Stimulated activated CD4-positive, alpha-beta T cell treated with anti-CD3 and anti-CD28 coated beads, Interleukin-1b, Interleukin-23, amount 100 ng/mL, for 4 hours (primary cell): ENCODE data around the gene SSTR1.
"Not testable (repeated sequence)": the region's sequence is repeated elsewhere in the genome, so short reads cannot be mapped to it uniquely, and the experiment has no call there.

Experiments used
- DNase-seq, 2 donors: peaks; one replicate each; pipeline ENCODE4 v3.0.0-alpha.2; 2020; ENCODE audit warnings: low read depth in 2 of 2

Gene SSTR1, protein sequence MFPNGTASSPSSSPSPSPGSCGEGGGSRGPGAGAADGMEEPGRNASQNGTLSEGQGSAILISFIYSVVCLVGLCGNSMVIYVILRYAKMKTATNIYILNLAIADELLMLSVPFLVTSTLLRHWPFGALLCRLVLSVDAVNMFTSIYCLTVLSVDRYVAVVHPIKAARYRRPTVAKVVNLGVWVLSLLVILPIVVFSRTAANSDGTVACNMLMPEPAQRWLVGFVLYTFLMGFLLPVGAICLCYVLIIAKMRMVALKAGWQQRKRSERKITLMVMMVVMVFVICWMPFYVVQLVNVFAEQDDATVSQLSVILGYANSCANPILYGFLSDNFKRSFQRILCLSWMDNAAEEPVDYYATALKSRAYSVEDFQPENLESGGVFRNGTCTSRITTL

DNA sequence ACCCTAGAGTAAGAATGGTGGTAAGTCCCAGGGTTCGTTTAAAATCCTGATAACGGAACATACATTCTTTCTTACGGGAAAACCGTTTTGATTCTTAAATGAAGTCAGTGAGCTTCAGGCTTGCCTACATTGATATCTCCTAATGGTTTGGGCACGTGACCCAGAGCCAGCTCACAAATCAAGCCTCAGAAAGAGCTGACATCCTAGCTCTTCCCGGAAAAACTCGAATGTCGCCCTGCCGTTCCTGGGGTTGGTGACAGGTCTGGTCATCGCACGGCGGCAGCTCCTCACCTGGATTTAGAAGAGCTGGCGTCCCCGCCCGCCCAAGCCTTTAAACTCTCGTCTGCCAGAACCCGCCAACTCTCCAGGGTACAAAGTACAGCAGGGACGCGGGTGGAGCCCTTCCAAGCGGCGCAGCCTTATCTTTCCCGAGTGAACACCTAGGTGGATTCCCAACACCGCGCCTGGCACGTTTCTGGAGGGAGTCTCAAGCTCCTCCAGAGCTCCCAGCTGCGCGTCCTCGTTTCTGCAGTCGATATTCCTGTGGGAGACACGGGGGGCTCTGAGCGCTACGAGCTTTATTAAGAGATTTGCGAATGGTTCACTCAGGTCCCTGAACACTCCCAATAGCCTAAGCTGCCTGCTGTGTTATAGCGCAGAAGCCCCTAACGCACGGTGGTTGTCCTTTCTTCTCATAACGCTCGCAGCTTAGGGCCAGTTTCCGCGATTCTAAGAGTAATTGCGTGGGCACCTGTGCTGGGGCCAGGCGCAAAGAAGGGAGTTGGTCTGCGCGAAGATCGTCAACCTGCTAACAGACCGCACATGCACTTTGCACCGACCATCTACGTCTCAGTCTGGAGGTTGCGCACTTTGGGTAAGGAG, at the start of gene SSTR1:
Gene SSTR1 (plus strand): TSS at position 169 of the 882 bp plus-strand sequence. CDS start 1,486 bp downstream, outside the sequence.
- DNase-seq = no peak

DNA sequence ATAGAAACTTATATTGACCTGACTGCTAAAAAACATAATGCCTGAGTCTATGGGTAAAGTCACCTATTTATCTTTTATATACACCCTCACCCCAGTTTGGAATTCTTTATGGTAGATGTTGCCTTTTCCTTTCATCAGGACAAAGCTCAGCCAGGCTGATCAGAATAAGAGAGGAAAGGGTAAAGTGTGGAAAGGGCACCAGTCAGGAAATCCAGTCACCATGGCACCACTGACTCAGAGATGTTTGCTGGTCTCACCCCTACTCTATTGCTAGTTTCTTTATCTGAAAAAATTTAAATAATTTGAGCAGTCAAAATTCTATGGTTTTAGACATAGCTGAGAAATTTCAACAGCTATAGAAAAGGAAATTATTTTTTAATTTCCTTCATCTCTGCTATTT, 49.2 kb upstream of the SSTR1 start:
- DNase-seq = no peak

DNA sequence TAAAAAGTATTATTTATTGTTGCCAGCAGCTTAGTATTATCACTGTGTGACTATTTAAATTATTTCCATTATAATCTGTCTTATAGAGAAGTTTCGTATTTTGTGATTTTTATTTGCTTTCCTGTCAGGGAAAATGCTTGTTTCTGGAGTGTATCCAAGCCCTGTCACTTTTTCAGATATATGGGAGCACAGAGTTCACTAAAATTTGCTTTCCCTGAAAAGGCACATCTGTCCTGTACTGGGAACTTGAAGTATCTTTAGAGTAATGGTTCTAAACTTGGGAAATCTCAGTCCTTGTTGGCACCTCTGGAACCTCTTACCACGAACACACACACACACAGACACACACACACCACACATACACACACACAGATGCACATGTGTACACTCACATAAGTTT, 39.3 kb upstream of the SSTR1 start:
- DNase-seq = no peak

DNA sequence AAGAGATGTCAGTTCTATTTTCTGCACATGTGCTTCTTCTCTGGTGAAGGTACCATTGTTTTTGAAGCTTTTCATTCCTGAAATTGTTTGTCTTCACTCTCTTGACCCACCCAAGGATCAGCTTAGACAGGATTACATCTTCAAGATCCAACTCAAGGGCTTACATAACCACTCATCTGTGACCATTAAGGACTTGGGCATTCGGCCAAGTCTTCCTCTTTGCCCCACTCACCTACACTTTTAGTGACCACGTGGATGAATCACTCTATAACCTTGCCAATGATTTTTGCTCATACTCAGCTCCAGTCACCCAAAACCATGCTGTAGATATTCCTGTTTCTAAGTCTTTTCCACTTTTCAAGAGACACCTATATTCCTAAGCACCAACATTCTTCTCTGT, 36.5 kb upstream of the SSTR1 start:
- no peak for DNase-seq

DNA sequence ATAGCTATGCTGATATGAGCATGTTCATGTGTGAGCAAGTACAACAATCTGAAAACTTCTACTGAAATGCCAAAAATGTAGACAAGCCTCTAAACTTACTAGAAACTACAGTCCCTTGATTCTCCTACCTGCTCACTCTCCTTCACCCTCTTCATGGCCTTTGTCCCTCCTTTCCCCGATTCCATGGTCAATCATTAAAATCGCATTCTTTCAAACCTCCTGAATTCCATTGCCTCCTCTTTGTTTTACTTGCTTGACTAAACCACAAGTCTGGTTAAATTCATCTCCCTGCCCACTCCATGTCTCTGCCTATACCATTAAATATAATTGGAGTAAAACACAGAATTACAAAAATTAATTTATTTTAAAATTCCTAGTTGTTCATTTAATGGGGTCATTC, 33.0 kb upstream of the SSTR1 start:
- DNase-seq = no peak

DNA sequence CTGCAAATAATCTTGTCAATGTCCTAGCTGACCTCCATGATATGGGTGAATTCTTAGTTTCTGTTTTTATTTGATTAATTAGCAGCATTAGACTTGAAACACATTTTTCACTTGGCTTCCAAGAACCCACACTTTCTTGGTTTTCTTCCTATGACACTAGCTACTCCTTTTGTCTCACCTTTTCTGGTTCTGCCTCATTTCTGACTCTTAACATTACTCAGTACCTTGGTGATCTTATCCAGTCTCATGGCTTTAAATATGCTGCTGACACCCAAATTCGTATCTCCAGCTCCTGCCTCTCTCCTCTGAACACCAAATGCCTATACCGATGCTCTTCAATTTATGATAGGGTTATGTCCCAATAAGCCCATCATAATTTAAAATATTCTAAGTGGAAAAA, 32.0 kb upstream of the SSTR1 start:
- DNase-seq = no peak

DNA sequence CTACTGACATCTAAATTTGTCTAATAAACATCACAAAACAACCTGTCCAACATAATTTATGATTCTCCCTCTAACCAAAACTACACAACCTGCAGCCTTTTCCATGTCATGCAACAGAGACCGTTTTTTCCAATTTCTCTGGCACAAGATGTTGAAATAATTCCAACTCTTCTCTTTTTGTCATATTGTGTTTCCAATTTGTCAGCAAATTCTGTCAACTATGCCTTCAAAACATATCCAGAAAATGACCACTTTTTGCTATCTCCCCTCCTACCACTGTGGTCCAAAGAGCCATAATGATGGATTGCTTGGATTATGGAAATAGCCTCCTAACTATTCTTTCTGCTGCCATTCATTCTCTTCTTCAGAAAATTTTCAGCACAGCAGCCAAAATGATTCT, 31.3 kb upstream of the SSTR1 start:
- no peak for DNase-seq

DNA sequence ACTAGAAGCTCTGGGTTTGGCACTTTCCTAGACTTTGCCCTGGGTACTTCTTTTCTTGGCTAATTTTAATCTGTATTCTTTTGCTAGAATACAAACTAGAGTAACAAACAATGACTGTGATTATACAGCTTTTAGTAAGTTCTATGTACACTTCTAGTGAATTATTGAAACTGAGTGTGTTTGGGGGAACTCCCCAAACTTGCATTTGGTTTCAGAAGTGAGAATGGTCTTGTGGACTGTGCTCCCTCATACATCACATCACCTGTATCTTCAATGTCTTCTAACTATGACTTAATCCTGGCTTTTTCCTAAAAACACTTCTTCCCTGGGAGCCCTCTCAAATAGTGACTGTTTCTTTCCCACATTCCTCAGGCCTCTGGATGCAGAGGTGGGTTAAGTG, 23.6 kb upstream of the SSTR1 start:
- no peak for DNase-seq

DNA sequence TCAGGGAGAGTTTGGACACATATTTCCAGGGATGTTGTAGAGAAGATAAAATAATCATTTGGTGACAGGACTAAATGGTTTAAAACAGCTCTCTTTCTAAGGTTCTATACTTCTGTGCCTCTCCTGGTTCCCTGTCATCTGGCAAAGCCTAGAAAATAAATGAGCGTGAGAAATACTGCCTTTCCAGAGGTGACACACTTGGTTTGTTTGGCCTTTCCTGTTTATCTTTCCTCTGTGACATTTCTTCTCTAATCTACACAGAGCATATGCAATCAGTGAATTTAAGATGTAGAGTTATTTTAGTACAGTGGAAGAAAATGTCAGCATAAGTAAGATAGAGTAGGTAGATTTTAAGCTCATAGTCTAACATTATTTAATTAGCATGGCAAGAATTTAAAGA, 22.0 kb upstream of the SSTR1 start:
- no peak for DNase-seq

DNA sequence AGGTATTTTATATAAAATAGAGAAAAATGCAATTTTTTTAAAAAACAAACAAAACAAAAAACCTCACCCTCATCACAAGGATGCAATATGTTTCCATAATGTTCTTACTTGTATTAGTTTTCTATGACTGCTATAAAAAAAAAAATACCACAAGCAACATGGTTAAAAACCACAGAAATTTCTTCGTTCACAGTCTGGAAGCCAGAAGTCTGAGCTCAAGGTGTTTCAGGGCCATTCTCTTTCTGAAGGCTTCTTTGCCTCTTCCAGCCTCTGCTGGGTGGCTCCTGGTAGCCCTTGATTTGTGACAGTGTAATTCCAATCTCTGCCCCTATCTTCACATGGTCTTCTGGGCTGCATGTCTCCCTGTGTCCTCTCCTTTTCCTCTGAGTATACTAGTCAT, 21.5 kb upstream of the SSTR1 start:
- DNase-seq = no peak

DNA sequence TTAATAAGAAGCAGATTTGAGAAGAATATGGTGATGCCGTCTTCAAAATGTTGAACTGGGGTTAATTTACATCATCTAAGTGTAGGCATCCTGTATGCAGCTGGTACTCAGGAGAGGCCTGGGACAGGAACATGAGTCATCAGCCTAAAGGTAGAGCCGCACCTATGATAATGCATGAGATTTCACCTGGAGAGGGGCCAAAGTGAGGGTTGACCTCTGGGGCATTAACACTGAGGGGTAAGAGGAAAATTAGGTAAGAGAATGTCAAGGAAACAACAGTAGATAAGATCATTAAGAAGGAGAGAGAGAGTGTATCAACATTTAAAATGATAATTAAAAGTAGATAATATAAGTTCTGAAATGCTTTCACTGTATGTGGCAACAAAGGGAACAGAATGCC, 20.2 kb upstream of the SSTR1 start:
- DNase-seq = no peak

DNA sequence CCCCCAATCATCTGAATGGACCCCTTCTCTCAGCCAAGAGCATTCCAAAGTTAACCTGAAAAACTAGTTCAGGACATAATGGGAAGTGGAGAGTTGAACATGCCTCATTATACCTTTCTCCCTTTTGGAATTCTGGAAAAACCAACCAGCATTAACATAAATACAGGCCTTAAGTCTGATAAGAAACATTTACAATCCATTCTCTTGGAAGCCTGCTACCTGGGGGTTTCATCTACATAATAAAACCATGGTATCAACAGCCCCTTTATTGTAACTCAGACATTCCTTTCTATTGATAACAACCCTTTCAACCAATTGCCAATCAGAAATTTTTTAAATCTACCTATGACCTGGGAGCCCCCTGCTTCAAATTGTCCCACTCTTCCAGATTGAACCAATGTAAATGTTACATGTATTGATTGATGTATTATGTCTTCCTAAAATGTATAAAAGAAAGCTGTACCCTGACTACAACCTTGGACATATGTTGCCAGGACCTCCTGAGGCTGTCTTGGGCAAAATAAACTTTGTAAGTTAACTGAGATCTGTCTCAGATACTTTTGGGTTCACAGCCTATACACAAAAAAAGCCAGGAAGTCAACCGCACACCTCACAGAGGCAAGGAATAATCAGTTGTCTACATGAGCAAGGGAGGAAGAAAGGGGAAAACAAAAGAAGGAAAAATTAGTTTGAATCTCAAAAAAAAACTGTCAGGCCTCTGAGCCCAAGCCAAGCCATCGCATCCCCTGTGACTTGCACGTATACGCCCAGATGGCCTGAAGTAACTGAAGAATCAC, 17.6 kb upstream of the SSTR1 start:
- DNase-seq = no peak

DNA sequence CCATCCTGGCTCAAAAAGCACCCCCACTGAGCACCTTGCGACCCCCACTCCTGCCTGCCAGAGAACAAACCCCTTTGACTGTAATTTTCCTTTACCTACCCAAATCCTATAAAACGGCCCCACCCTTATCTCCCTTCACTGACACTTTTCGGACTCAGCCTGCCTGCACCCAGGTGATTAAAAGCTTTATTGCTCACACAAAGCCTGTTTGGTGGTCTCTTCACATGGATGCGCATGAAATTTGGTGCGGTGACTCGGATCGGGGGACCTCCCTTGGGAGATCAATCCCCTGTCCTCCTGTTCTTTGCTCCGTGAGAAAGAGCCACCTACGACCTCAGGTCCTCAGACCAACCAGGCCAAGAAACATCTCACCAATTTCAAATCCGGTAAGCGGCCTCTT, 16.9 kb upstream of the SSTR1 start:
- DNase-seq = not testable (repeated sequence)

DNA sequence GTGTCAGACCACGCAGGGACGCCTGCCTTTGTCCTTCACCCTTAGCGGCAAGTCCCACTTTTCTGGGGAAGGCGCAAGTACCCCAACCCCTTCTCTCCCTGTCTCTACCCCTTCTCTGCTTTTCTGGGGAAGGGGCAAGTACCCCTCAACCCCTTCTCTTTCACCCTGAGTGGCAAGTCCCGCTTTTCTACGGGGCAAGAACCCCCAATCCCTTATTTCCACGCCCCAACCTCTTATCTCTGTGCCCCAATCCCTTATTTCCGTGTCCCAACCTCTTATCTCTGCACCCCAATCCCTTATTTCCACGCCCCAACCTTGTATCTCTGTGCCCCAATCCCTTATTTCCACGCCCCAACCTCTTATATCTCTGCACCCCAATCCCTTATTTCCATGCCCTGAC, 16.2 kb upstream of the SSTR1 start:
- DNase-seq = not testable (repeated sequence)

DNA sequence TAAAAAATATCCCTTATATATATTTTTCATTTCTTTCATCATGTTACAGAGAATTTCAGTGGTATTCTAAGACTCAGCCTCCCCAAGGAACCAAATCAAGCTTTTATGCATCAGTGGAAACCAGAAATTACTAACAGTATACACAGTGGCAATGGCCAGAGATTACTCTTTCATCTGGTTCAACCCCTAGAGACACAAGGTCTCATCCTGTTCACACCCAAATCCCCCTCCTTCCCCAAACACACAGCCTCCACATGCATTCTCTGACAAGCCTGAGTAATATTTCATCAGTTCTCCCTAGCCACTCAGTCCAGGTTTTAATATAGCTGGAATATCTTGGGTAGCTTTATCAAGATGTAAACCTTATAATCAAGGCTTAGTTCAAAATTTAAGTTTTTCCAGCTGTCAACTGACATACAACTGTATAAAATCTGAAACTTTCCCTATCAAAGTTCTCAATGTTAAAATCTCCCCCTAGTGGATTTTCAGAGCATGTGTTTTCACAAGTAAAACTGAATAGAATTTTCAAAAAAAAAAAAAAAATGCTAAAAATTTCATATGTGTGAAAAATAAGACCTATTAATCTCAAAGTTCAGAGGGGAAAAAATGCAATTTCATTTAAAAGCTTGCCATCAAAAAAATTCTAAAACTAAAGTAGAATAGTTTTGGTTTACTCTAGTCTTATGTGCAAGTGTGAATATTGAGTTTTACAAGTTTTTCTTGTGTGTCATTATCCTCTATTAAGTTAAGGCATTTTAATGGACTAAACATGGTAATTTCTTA, 10.5 kb upstream of the SSTR1 start:
- DNase-seq = no peak

DNA sequence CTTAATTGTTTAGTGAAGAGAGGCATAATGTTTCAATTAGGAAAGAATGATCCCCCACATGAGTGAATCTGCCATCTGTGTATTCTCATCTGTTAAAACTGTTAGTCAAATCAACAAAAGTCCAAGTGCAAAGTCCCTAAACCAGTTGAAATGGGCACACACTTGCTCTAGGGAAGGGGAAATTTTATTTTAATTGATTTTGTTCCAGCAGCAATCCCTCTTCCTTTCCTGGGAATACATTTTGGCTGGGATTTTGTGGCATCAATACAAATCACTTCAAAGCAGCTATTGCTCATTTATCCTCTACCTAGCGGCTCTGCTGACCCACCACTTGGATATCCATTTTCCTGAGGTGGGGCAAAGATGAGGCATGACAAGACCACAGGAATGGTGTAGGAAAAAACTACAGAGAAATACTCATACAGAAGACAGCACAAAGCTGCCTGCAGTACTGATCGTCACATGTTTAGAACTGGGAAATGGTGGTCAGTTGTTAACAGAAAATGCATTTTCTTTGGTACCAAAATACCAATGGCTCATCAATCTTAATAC, 9.8 kb upstream of the SSTR1 start:
- no peak for DNase-seq

DNA sequence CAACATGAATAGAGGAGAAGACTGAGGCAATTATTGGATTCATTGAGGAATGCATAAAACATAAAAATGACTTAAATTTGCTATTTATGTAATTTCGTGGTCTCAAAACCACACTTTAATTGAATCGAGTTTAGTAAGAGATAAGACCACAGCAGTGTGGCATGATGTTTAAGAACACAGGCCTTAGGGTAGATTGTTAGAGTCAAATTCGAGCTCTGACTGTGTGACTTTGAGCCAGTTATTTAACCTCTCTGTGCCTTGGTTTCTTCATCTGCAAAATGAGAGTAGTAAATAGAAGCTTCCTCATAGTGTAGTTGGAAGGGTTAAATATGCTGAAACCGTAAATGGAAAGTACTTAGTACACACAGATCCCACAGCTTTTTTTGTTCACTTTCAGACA, 9.3 kb upstream of the SSTR1 start:
- DNase-seq = no peak

DNA sequence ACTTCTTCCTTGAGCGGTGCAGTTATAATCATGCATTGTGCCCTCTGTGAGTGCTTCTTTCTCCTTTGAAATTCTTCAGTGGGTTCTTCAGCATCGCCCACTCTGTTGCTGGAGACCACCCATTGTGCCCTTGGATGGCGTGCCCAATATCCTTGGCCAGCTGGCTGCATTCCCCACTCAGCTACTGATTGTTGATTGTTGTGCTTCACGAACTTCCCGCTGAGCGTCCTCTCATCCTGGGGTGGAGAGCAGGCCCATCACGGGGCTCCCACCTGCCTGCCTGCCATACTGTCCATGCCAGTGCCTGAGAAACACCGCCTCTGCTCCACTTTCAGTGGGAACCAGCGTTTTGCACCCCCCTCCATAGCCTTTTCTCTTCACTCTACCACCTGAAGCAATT, 8.6 kb upstream of the SSTR1 start:
- DNase-seq = no peak

DNA sequence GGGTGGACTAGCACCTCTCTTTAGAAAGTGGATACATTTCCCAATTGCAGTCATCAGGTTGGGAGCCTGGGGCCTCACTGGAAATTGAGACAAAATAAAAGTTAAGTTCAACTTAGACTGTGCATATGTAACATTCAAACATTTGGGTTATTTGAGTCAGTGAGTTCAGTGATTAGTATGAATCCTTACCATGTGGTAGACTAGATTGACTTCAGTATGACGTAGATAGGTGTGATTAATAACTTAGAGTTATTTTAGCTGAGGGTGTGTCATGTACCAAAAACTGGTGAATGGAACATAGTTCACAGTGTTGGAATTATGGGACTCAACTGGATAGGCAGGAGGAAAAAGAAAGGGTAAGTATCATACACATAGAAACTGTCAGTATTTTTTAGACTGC, 8.0 kb upstream of the SSTR1 start:
- no peak for DNase-seq

DNA sequence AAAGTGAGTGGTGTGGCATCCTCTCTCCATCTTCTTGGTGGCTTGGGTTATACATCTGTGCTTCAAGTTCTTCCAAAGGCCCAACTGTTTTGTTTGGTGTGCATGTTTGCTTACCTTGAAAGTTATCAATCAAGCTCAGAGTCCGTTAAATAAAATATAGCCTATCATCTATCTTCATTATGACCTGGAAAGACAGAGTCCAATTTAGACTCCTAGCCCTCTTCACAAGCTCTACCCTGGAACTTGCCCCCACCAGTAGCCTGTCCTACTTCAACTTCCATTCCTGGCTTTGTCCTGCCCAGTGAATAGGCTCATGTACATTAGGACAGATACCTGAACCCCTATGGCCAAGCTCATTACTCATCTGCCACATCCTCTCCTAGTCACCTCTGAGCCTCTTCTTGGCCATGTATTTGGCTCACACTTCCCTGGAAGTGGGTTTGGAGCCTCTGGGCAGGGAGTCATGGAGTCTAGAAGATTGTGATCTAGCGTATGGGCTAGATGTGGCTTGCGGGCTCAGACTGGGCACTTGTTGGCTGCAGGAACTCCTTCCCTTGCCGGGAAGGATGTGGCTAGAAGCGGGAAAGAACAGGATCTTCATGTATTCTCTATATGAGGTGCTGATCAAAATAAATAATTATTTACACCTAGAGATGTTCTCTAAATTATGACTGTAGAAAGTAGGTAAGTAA, 6.4 kb upstream of the SSTR1 start:
- DNase-seq = no peak
